ENCODE results near the gene LRMDA.

The LRMDA gene

DNA sequence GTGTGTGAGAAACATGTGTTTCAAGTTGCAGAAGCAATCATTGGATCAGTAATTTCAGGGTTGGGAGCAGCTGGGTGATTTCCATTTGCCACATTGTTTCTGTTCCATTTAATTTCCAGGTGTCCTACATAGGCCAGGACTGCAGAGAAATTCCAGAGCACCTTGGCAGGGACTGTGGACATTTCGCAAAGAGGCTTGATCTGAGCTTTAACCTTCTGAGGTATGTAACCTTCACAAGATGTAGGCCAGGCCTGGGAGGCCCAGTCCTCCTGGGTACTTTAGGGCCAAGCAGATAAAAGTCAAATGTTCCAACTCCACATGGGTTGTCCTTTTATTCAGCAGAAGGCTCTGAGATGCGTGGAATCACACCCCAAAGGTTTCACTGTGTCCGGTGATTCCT lies 6.9 kb downstream of the LRMDA start:
- Histone ChIP-seq H3K4me3 (IDR thresholded peaks at IDR 0.05; ENCODE audit: insufficient read depth, low read depth, low read length) (no peak overlapping the region), H3K79me2 (ENCODE audit: insufficient read depth, low read depth) (no peaks in the 10 kb centered on the region), H3K4me2 (no peak overlapping the region), H3K4me1 (ENCODE audit: low read depth, poor library complexity, severe bottlenecking) (no peaks in the 10 kb centered on the region), H3K36me3 (ENCODE audit: insufficient read depth) (no peaks in the 10 kb centered on the region), H4K20me1 (ENCODE audit: insufficient read depth) (no peaks in the 10 kb centered on the region), H3K9ac (no peak overlapping the region), H3K27me3 (ENCODE audit: insufficient read depth, low read depth) (no peaks in the 10 kb centered on the region), H3K27ac (no peak overlapping the region), H2AFZ (ENCODE audit: low read depth) (no peak overlapping the region)
- TF ChIP-seq, protein P1, sequence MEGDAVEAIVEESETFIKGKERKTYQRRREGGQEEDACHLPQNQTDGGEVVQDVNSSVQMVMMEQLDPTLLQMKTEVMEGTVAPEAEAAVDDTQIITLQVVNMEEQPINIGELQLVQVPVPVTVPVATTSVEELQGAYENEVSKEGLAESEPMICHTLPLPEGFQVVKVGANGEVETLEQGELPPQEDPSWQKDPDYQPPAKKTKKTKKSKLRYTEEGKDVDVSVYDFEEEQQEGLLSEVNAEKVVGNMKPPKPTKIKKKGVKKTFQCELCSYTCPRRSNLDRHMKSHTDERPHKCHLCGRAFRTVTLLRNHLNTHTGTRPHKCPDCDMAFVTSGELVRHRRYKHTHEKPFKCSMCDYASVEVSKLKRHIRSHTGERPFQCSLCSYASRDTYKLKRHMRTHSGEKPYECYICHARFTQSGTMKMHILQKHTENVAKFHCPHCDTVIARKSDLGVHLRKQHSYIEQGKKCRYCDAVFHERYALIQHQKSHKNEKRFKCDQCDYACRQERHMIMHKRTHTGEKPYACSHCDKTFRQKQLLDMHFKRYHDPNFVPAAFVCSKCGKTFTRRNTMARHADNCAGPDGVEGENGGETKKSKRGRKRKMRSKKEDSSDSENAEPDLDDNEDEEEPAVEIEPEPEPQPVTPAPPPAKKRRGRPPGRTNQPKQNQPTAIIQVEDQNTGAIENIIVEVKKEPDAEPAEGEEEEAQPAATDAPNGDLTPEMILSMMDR (conservative IDR thresholded peaks at IDR 0.05; ENCODE audit: low read depth, low read length), result no peak

DNA sequence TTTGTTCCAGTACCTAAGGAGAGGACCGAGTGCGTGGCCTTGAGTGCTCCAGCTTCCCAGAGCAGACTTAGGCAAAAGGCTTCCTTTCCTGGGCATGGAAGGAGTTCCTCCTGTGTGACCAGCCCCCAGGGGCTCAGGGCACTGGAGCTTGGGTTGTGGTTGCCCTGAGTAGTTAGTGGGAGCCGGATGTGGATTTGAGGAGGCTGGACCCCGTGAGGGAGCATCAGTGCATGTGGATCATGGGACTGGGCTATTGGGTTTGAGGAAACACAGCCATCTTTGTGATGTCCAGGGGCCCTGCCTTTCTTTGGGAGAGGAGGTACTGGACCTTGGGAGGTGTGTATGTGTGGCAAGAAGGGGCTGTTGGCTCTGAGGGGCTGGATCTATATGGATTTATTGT lies 8.4 kb downstream of the LRMDA start:
- Histone ChIP-seq H3K9ac (no peak overlapping the region), H3K4me3 (IDR thresholded peaks at IDR 0.05; ENCODE audit: insufficient read depth, low read depth, low read length) (no peak overlapping the region), H3K27me3 (ENCODE audit: insufficient read depth, low read depth) (no peaks in the 10 kb centered on the region), H3K79me2 (ENCODE audit: insufficient read depth, low read depth) (no peaks in the 10 kb centered on the region), H3K27ac (no peak overlapping the region), H2AFZ (ENCODE audit: low read depth) (no peak overlapping the region), H3K4me2 (no peak overlapping the region), H4K20me1 (ENCODE audit: insufficient read depth) (no peaks in the 10 kb centered on the region), H3K36me3 (ENCODE audit: insufficient read depth) (no peaks in the 10 kb centered on the region), H3K4me1 (ENCODE audit: low read depth, poor library complexity, severe bottlenecking) (no peaks in the 10 kb centered on the region)
- TF ChIP-seq, protein P1 (conservative IDR thresholded peaks at IDR 0.05; ENCODE audit: low read depth, low read length), result no peak

DNA sequence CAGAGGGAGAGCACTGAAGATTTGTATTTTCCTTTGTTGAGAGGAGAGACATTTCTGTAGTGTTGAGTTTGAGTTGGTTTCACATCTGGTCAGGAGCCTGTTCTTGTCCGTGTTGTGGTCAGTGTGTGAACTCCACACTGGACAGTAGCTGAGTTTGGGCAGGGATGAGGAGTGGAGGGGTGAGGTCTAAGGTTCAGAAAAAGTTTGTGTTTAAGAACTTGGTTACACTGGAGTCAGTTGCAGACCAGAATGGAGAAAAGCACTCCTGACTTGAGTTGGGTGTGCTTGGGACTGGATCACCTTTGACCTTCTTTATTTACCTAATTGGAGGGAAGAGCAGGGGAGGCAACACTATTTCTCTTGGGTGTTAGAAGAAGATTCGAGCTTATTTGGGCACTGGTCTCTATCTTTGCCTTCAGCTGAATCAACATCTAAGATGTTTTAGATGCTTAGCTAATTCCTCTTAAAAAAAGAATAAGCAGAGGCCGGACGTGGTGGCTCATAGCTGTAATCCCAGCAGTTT lies 8.9 kb downstream of the LRMDA start:
- Histone ChIP-seq H2AFZ (ENCODE audit: low read depth) (no peak overlapping the region), H3K27me3 (ENCODE audit: insufficient read depth, low read depth) (no peaks in the 10 kb centered on the region), H3K9ac (no peak overlapping the region), H3K36me3 (ENCODE audit: insufficient read depth) (no peaks in the 10 kb centered on the region), H4K20me1 (ENCODE audit: insufficient read depth) (no peaks in the 10 kb centered on the region), H3K4me2 (no peak overlapping the region), H3K4me1 (ENCODE audit: low read depth, poor library complexity, severe bottlenecking) (no peaks in the 10 kb centered on the region), H3K27ac (no peak overlapping the region), H3K4me3 (IDR thresholded peaks at IDR 0.05; ENCODE audit: insufficient read depth, low read depth, low read length) (no peak overlapping the region), H3K79me2 (ENCODE audit: insufficient read depth, low read depth) (no peaks in the 10 kb centered on the region)
- TF ChIP-seq, protein P1 (conservative IDR thresholded peaks at IDR 0.05; ENCODE audit: low read depth, low read length), result no peak

DNA sequence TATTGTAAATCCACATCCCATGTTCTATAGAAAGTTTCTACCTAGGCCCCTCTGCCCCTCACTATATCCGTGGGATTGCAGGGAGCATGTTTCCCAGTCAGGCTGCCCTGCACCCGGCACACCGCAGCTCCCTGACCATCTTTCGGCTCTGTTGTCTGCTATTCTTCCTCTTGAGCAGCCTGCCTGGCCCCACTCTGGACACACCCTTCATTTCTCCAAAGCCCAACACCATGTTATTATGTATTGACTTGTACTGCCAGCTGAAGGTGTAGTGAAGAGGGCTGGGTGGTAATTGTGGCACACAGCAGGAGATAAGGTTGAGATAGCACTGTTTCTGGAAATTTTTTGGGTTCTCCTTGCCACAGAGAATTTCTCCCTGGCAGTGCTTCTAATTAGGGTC lies 9.8 kb downstream of the LRMDA start:
- H2AFZ ChIP-seq (ENCODE audit: low read depth), result no peak overlapping the region
- TF ChIP-seq, protein P1 (conservative IDR thresholded peaks at IDR 0.05; ENCODE audit: low read depth, low read length), result no peak
- no peaks in the 10 kb centered on the region for H3K4me1 ChIP-seq (ENCODE audit: low read depth, poor library complexity, severe bottlenecking)

More for the DNA sequence above, 9.8 kb downstream of the LRMDA start:
- Histone ChIP-seq H3K79me2 (ENCODE audit: insufficient read depth, low read depth) (no peaks in the 10 kb centered on the region), H3K27me3 (ENCODE audit: insufficient read depth, low read depth) (no peaks in the 10 kb centered on the region), H3K27ac (no peak overlapping the region), H3K4me3 (IDR thresholded peaks at IDR 0.05; ENCODE audit: insufficient read depth, low read depth, low read length) (no peak overlapping the region), H3K36me3 (ENCODE audit: insufficient read depth) (no peaks in the 10 kb centered on the region), H3K4me2 (no peak overlapping the region), H4K20me1 (ENCODE audit: insufficient read depth) (no peaks in the 10 kb centered on the region), H3K9ac (no peak overlapping the region)
